ENCODE data around the gene USP32. TPM values are rescaled to one million over a fixed set of nuclear protein-coding genes. Genes with fewer than 3 reads are reported as not detected.

The USP32 gene
- total RNA-seq, 1 donor from 2014 or later: 22.8 TPM

GRCh38 chr17:60169921-60170817 is 221.8 kb downstream of the USP32 start:
- H3K27me3 ChIP-seq (ENCODE audit: low read depth): no peaks in the 10 kb centered on the region
- peak; percentile 67 for DNase-seq
- peaks cover 59% of the 10 kb centered on the region for H3K4me1 ChIP-seq
- intact Hi-C loops (cut with micrococcal nuclease): no loop called here
- peak; percentile 12 for TF ChIP-seq CTCF (IDR thresholded peaks at IDR 0.05; ENCODE audit: borderline replicate concordance)
- no peaks in the 10 kb centered on the region for H3K36me3 ChIP-seq
- H3K9me3 ChIP-seq (replicated peaks): no peaks in the 10 kb centered on the region
- H3K4me3 ChIP-seq: no peak overlapping the region
- H3K27ac ChIP-seq (replicated peaks): peak overlapping the region; percentile 74

- no peak for DNase-seq
- intact Hi-C loops (cut with micrococcal nuclease): no loop called here
- H3K36me3 ChIP-seq: no peaks in the 10 kb centered on the region
- H3K27me3 ChIP-seq (ENCODE audit: low read depth): no peaks in the 10 kb centered on the region
- no peaks in the 10 kb centered on the region for H3K9me3 ChIP-seq (replicated peaks)
- peaks cover 60% of the 10 kb centered on the region for H3K4me1 ChIP-seq
- H3K27ac ChIP-seq (replicated peaks): peak overlapping the region; percentile 74
- H3K4me3 ChIP-seq: no peak overlapping the region
- TF ChIP-seq CTCF (IDR thresholded peaks at IDR 0.05; ENCODE audit: borderline replicate concordance): no peak
Measured at GRCh38 chr17:60168654-60169053, 223.3 kb downstream of the USP32 start.

- TF ChIP-seq CTCF (IDR thresholded peaks at IDR 0.05; ENCODE audit: borderline replicate concordance): no peak
- no peak for DNase-seq
- intact Hi-C loops (cut with micrococcal nuclease): no loop called here
- Histone ChIP-seq H3K36me3 (no peaks in the 10 kb centered on the region), H3K27ac (replicated peaks) (no peak overlapping the region), H3K4me1 (peaks cover 65% of the 10 kb centered on the region), H3K4me3 (no peak overlapping the region), H3K27me3 (ENCODE audit: low read depth) (no peaks in the 10 kb centered on the region), H3K9me3 (replicated peaks) (no peaks in the 10 kb centered on the region)
Measured at GRCh38 chr17:60167065-60167741, 224.7 kb downstream of the USP32 start.

- Histone ChIP-seq H3K27me3 (ENCODE audit: low read depth) (peaks cover 8% of the 10 kb centered on the region), H3K36me3 (no peaks in the 10 kb centered on the region), H3K27ac (replicated peaks) (no peak overlapping the region), H3K4me3 (no peak overlapping the region), H3K4me1 (peaks cover 71% of the 10 kb centered on the region), H3K9me3 (replicated peaks) (no peaks in the 10 kb centered on the region)
- intact Hi-C loops (cut with micrococcal nuclease): no loop called here
- DNase-seq: no peak
- no peak for TF ChIP-seq CTCF (IDR thresholded peaks at IDR 0.05; ENCODE audit: borderline replicate concordance)
Measured at GRCh38 chr17:60165971-60166370, 226.0 kb downstream of the USP32 start.

GRCh38 chr17:60165223-60165622 is 226.7 kb downstream of the USP32 start:
- intact Hi-C loops (cut with micrococcal nuclease): no loop called here
- Histone ChIP-seq H3K27me3 (ENCODE audit: low read depth) (peaks cover 14% of the 10 kb centered on the region), H3K27ac (replicated peaks) (peak overlapping the region; percentile 79), H3K9me3 (replicated peaks) (no peaks in the 10 kb centered on the region), H3K4me3 (no peak overlapping the region), H3K4me1 (peaks cover 71% of the 10 kb centered on the region), H3K36me3 (no peaks in the 10 kb centered on the region)
- TF ChIP-seq CTCF (IDR thresholded peaks at IDR 0.05; ENCODE audit: borderline replicate concordance): no peak
- no peak for DNase-seq

Measured in left ventricle myocardium inferior (tissue), 1 donor.